Left lung (tissue), 10 donors: ENCODE data around the gene KDR. TPM values are rescaled to one million over a fixed set of nuclear protein-coding genes. Genes with fewer than 3 reads are reported as not detected.
A peak's percentile ranks its signal among the peaks of the same experiment; 100 is the strongest.

Source experiments
- ATAC-seq: fragments of 200-7000 bp; cut with Tn5 transposase; one replicate; pipeline ENCODE4 v1.9.1; 2020; ENCODE audit warnings: moderate library complexity
- DNase-seq, 4 donors: peaks; one replicate each; pipeline ENCODE4 v3.0.0-alpha.2; 2013 to 2020
- H3K27ac ChIP-seq, 2 donors: fragments of 200-600 bp; sonication (generic) in 1 of 2; one replicate each; pipeline versions ENCODE4 v1.5.0 to v1.8.0; 2020 to 2021
- H3K27me3 ChIP-seq, 2 donors: fragments of 200-600 bp; sonication (generic) in 1 of 2; one replicate each; pipeline versions ENCODE4 v1.5.0 to v1.8.0; 2020 to 2021
- H3K36me3 ChIP-seq, 2 donors: fragments of 200-600 bp; sonication (generic) in 1 of 2; one replicate each; pipeline versions ENCODE4 v1.5.0 to v1.8.0; 2020 to 2021
- H3K4me1 ChIP-seq, 2 donors: fragments of 200-600 bp; one replicate each; pipeline ENCODE4 v1.8.0; 2021
- H3K4me3 ChIP-seq, 2 donors: fragments of 200-600 bp; sonication (generic) in 1 of 2; one replicate each; pipeline versions ENCODE4 v1.5.0 to v1.8.0; 2020 to 2021; ENCODE audit warnings: mild to moderate bottlenecking in 1 of 2
- H3K9me3 ChIP-seq, 2 donors: fragments of 200-600 bp; sonication (generic) in 1 of 2; one replicate each; pipeline versions ENCODE4 v1.5.0 to v1.8.0; 2020 to 2021
- CTCF ChIP-seq, 2 donors: fragments of 200-600 bp; sonication (generic) in 1 of 2; IDR thresholded peaks; one replicate each; pipeline versions ENCODE4 v1.5.0 to v1.8.0; 2021; ENCODE audit warnings: antibody characterized with exemption in 2 of 2
- intact Hi-C, 2 donors: fragments of 100-400 bp; cut with DNase I; formaldehyde crosslinking; loops; one replicate each; pipeline versions ENCODE4 v1.11.2 to v1.14.2; 2022
- polyA plus RNA-seq, 6 donors: library from polyadenylated mRNA; unstranded; fragments of 120-200 nt; gene quantifications; one replicate each; pipeline ENCODE4 v1.2.1, GENCODE V29; 2013; ENCODE audit not compliant: insufficient read length in 6 of 6
- total RNA-seq, 2 donors: library from RNA; stranded (reverse); fragmentation: NEBNext Ultra II Directional; extraction: Animal tissue kit (Norgen Biotek cat#: 25700); gene quantifications; one replicate each; pipeline ENCODE4 v1.2.1, GENCODE V29; 2021
- donor health status: DM: no; HTN: yes; CAD: no.
- donor health status: DM: no; HTN: no; CAD: no.

Gene KDR
- total and polyA plus RNA-seq, 8 donors = 27.1 to 124 (median 104) TPM

GRCh38 chr4:55157559-55158277, 32.3 kb upstream of the KDR start:
- intact Hi-C loops = no loop called here
- H3K9me3 ChIP-seq = no peaks in the 10 kb centered on the region
- peak; percentile 18 for ATAC-seq
- DNase-seq = peak in 1 of 4 donors; percentile 72
- H3K27ac ChIP-seq = no peak overlapping the region
- H3K4me1 ChIP-seq = no peaks in the 10 kb centered on the region
- peak overlapping the region in 1 of 2 donors; percentile 11 for H3K4me3 ChIP-seq
- H3K27me3 ChIP-seq = peaks cover 8 to 27% of the 10 kb centered on the region in 2 donors
- no peak for TF ChIP-seq CTCF (IDR thresholded peaks at IDR 0.05)
- H3K36me3 ChIP-seq = no peaks in the 10 kb centered on the region

- no peak overlapping the region for H3K27ac ChIP-seq
- DNase-seq = no peak
These were observed 29.5 kb upstream of the KDR start for GRCh38 chr4:55154933-55155332.

GRCh38 chr4:55154290-55154880, 29.0 kb upstream of the KDR start:
- DNase-seq (no peak), ATAC-seq (peak; percentile 90)
- no peaks in the 10 kb centered on the region for H3K9me3 ChIP-seq
- H3K27me3 ChIP-seq = peaks cover 8 to 27% of the 10 kb centered on the region in 2 donors
- no peak overlapping the region for H3K27ac ChIP-seq
- no peaks in the 10 kb centered on the region for H3K36me3 ChIP-seq
- TF ChIP-seq CTCF (IDR thresholded peaks at IDR 0.05) = no peak
- no peaks in the 10 kb centered on the region for H3K4me1 ChIP-seq
- intact Hi-C loops = no loop called here
- no peak overlapping the region for H3K4me3 ChIP-seq

More at GRCh38 chr4:55154933-55155332, 29.5 kb upstream of the KDR start:
- H3K27me3 ChIP-seq = peaks cover 8 to 27% of the 10 kb centered on the region in 2 donors
- no peaks in the 10 kb centered on the region for H3K36me3 ChIP-seq
- no peaks in the 10 kb centered on the region for H3K9me3 ChIP-seq
- no peak for ATAC-seq
- H3K4me1 ChIP-seq = no peaks in the 10 kb centered on the region
- TF ChIP-seq CTCF (IDR thresholded peaks at IDR 0.05) = no peak
- intact Hi-C loops = no loop called here
- H3K4me3 ChIP-seq = no peak overlapping the region

- TF ChIP-seq CTCF (IDR thresholded peaks at IDR 0.05) = no peak
- Histone ChIP-seq H3K27me3 (no peaks in the 10 kb centered on the region), H3K9me3 (no peaks in the 10 kb centered on the region), H3K4me1 (no peaks in the 10 kb centered on the region), H3K4me3 (no peak overlapping the region), H3K36me3 (no peaks in the 10 kb centered on the region), H3K27ac (no peak overlapping the region)
- intact Hi-C loops = no loop called here
- peak; percentile 75 for ATAC-seq
- DNase-seq = no peak
These were observed 18.5 kb upstream of the KDR start for GRCh38 chr4:55143858-55144257.

- no peak for DNase-seq
- Histone ChIP-seq H3K9me3 (no peaks in the 10 kb centered on the region), H3K4me3 (no peak overlapping the region), H3K27me3 (no peaks in the 10 kb centered on the region), H3K4me1 (no peaks in the 10 kb centered on the region), H3K36me3 (no peaks in the 10 kb centered on the region), H3K27ac (no peak overlapping the region)
- TF ChIP-seq CTCF (IDR thresholded peaks at IDR 0.05) = no peak
- no peak for ATAC-seq
- intact Hi-C loops = no loop called here
These were observed 13.0 kb upstream of the KDR start for GRCh38 chr4:55138367-55138766.
